ENCODE results near the gene FBXL7.
"Not testable (repeated sequence)": the region's sequence is repeated elsewhere in the genome, so short reads cannot be mapped to it uniquely, and the experiment has no call there.

The FBXL7 gene

GRCh38 chr5:15808577-15808976 is 308.6 kb downstream of the FBXL7 start:
- no peak for DNase-seq (ENCODE audit: low spot score)

DNA sequence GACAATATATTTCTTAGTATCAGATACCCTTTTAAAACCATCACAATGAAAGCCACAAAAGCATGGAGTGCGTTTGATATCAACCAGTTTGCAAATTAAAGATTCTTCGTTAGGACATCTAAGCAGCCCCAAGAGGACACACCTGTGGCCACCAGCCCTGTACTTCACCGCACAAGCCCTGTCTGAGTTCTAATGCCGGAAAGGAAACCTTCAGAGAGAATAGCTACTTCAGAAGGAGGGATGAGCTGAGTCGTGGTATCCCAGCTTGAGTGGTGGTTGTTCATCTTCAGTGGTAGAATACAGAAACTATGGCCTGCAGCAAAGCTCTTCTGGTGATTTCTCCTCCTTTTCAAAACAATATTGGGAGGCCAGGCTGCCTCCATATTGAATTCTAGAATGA is 319.6 kb downstream of the FBXL7 start:
- DNase-seq (ENCODE audit: low spot score), result no peak

DNA sequence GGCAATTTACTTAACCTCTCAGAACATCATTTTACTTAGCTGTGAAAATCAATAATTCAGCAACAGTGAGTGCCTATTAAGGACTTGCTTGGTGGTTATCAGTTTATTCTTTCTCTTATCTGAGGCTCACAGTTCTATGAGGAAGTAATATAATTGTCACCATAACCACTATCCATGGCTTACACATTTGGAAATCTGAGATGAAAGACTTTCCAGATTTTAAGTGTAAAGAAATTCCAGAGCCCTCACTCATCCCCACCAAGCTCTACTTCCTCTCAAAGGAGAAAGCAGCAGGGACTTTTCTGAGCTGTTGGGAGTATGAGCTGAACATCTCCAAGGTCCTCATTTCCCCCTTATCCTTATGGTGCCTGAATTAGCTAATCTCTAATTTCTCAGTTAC is 321.5 kb downstream of the FBXL7 start:
- peak; percentile 17 for DNase-seq (ENCODE audit: low spot score)

GRCh38 chr5:15823398-15823797 is 323.4 kb downstream of the FBXL7 start:
- DNase-seq (ENCODE audit: low spot score), result no peak

GRCh38 chr5:15827741-15828140 is 327.8 kb downstream of the FBXL7 start:
- DNase-seq (ENCODE audit: low spot score), result no peak

DNA sequence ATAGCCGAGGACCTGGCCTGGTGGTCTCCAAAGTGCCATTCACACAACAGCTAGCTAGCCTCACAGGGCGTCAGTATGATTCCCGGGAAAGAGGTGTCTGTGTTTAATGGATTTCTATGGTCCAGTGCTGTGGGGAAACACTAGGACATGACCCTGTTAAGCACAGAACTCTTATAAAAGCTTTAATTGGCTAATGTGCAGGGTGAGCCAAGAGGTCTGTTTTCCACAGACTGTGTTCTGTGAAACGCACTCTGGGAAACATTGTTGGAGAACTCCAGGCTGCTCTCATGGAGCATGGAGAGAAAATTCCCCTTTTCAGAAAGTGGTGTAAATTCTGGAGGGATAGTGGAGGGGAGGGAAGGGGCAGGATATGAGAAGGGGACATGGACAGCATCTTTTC is 331.4 kb downstream of the FBXL7 start:
- no peak for DNase-seq (ENCODE audit: low spot score)

- no peak for DNase-seq (ENCODE audit: low spot score)
Measured at GRCh38 chr5:15833365-15833764, 333.4 kb downstream of the FBXL7 start.

DNA sequence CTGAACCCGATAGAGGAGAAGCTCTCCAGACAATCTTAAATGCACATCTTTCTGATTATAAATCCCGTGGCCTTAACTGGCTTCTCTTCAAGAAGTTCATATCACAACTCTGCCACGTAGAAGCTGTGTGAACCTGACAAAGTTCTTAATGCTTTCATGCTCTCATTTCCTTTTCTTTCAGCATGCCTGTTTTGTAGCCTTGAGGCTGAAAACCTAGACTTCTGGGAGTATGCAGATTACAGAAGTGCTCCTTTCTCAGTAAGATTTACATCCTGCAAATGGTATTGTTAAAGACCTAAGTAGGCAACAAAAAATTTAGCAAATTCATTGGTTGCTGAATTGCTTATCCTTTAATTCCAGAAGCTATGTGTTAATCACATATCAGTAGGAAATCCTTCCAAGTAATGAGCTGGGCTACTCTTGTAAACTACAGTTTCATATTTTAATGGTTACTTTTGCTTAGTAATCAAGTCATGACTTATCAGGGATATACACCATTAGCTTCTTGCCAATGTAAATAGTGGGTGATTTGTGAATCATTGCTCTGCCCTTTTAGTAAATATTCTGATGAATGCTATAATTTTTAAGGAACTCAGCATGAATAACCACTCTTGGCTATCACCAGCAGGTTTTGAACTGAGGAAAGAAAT is 334.7 kb downstream of the FBXL7 start:
- peak; percentile 45 for DNase-seq (ENCODE audit: low spot score)

DNA sequence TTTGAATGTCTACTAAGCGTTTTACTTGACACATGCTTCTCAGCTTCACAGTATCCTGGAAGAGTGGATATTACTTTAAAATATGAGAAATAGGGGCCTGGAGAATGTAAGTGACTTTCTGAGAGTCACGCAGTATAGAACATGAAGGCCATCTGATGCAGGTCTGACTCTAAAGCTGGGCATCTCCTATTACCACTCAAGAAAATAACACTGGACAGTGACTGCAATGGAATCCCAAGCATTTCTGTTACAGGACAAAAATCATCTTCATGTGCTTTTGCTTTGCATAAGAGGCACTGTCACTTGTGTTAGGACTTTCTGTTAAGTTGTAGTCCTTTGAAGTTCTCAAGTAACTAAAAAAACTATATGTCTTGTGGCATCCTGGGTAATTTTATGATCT is 335.5 kb downstream of the FBXL7 start:
- no peak for DNase-seq (ENCODE audit: low spot score)

DNA sequence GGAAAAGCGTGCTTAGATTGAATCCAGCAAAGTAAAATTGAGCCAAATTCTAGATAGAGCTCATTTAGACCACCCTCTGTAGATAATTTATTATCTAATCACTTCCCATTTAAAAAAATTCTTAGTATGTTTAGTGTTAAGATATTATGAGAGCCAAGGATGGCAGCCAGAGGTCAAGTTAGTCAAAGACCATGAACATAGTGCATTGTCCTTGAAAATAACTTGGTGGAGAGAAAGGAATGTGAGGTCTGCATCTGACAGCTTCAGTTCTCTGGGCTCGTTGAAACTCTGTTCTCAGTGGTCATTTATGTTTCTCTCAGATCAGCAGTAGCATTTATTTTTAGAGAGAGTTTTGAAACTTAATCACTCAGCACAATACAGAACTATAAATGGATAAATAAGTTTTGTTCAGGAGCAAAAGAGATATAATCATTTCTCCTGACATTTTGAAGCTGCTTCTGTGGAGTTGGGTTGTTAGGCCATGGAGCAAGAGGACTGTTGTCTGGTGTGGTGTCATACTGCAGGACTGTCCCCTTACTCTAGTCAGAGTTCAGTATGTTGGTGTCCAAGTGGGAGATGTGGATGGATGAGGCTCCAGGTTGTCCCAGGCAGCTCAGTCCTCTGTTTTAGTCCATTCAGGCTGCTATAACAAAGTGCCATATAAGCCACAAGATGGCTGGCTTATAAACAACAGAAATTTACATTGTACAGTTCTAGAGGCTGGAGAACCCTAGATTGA is 337.7 kb downstream of the FBXL7 start:
- no peak for DNase-seq (ENCODE audit: low spot score)

DNA sequence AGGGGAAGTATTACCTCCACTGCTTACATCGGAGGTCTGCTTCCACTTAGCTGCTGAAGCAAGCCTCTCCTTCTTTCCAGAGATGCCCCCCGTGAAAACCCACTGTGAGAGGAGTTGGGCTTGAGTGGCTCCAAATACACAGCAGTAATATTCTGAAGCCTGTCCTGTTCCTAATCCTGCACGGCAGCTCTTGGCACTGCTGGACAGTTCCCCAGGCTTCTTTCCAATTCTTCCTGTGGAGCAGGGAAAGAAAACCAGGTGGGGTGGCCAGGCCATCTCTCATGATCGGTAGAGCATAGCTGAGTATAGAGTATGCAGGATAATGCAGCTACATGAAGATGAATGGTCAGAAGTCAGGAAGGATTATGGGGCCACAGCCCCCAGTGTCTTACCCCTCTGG is 344.3 kb downstream of the FBXL7 start:
- no peak for DNase-seq (ENCODE audit: low spot score)

DNA sequence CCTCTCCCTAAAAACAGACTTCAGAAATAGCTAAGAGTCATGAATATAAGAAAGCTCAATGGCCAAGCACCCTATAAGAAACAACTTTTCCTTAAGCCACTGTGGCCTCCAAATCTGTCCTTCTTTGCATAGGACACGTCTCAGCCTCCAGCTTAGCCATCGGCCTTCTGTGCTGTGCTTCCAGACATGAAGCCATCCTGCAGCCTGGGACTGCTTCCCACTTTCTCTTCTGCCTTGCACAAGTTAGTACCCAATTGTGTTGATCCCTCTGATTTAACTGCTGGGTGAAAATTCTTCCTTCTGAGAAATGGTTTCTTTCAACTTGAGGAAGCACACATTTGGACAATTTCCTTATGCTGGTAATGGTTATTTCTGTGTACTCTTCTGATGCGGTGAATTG is 344.9 kb downstream of the FBXL7 start:
- no peak for DNase-seq (ENCODE audit: low spot score)

GRCh38 chr5:15850536-15850935 is 350.6 kb downstream of the FBXL7 start:
- no peak for DNase-seq (ENCODE audit: low spot score)

DNA sequence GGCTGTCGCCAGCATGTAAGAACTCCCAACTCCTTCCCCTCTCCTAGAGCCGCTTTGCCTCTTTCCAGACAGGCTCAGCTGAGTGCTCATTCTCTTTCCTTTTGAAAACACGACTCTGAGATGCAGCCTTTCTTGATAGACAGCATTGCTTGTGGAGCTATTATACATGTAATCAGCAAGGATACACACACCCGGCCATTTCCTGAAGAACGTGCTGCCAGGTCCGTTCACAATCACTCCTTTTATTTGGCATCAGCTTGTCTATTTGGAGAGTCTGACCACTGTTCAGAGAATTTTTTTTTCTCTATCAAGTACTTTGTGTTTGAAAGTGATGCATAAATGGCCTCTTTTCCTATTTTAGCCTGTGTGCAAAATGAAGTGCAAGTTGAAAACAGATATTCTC is 351.0 kb downstream of the FBXL7 start:
- no peak for DNase-seq (ENCODE audit: low spot score)

GRCh38 chr5:15852217-15852616 is 352.2 kb downstream of the FBXL7 start:
- DNase-seq (ENCODE audit: low spot score), result no peak

- DNase-seq (ENCODE audit: low spot score), result no peak
Measured at GRCh38 chr5:15852949-15853348, 353.0 kb downstream of the FBXL7 start.

- DNase-seq (ENCODE audit: low spot score), result no peak
Measured at GRCh38 chr5:15858326-15858725, 358.3 kb downstream of the FBXL7 start.

GRCh38 chr5:15864536-15865215 is 364.7 kb downstream of the FBXL7 start:
- no peak for DNase-seq (ENCODE audit: low spot score)

DNA sequence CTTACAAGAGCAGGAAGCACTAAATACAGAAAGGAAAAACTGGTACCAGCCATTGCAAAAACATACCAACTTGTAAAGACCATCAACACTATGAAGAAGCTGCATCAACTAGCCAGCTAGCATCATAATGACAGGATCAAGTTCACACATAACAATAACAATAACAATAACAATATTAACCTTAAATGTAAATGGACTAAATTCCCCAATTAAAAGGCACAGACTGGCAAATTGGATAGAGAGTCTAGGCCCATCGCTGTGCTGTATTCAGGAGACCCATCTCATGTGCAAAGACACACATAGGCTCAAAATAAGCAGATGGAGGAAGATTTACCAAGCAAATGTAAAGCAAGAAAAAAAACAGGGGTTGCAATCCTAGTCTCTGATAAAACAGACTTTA is 372.3 kb downstream of the FBXL7 start:
- not testable (repeated sequence) for DNase-seq (ENCODE audit: low spot score)

- no peak for DNase-seq (ENCODE audit: low spot score)
Measured at GRCh38 chr5:15877914-15878313, 377.9 kb downstream of the FBXL7 start.

- DNase-seq (ENCODE audit: low spot score), result no peak
Measured at GRCh38 chr5:15880201-15880600, 380.2 kb downstream of the FBXL7 start.

DNA sequence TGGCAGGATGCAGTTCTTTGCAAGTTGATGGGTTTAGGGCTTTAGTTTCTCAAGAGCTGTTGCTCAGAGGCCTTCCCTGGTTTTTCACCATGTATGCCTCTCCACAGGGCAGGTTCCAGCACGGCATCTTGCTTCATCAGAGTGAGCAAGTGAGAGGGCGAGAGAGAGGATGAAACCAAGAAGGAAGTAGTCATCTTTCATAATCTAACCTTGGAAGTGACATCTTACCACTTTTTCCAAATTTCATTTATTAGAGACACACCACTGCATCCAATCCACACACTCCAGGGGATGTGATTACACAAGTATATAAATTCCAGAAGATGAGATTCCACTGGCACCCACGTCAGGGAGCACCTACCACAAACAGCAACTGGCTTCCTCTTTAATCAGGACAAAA is 385.2 kb downstream of the FBXL7 start:
- DNase-seq (ENCODE audit: low spot score), result no peak

GRCh38 chr5:15886156-15886555 is 386.2 kb downstream of the FBXL7 start:
- no peak for DNase-seq (ENCODE audit: low spot score)
